Tibial nerve (tissue), 4 donors: Measurements from ENCODE around the gene FBXO30.

Experiments
- CTCF ChIP-seq, 5 experiments: fragments of 200-600 bp in 3 of 5; fragments of 450-650 bp in 2 of 5; sonication (generic) in 3 of 5; IDR thresholded peaks; one replicate each; pipeline ENCODE4 v1.5.1; 2016 to 2019; ENCODE audit warnings: antibody characterized with exemption in 5 of 5, mild to moderate bottlenecking in 3 of 5, moderate library complexity in 2 of 5
- EP300 ChIP-seq, 2 donors: sonication (generic); formaldehyde crosslinking; IDR thresholded peaks; one replicate each; pipeline ENCODE4 v1.6.1; 2017; ENCODE audit warnings: antibody characterized with exemption in 2 of 2, mild to moderate bottlenecking in 1 of 2
- POLR2A ChIP-seq, 2 donors: fragments of 450-650 bp; IDR thresholded peaks; one replicate each; pipeline ENCODE4 v1.6.1; 2017; ENCODE audit warnings: antibody characterized with exemption in 2 of 2, mild to moderate bottlenecking in 2 of 2, moderate library complexity in 2 of 2

- TF ChIP-seq CTCF (IDR thresholded peaks at IDR 0.05), result no peak
- TF ChIP-seq EP300 (IDR thresholded peaks at IDR 0.05), result no peak
- TF ChIP-seq POLR2A (IDR thresholded peaks at IDR 0.05), result no peak
These were observed 23.7 kb upstream of the FBXO30 start for GRCh38 chr6:145838305-145838704.
